Panc1 (cell line): ENCODE measurements around the gene TM9SF4. TPM values are rescaled to one million over a fixed set of nuclear protein-coding genes. Genes with fewer than 3 reads are reported as not detected.

ENCODE experiments used
- ATAC-seq: fragments of 200-7000 bp; cut with Tn5 transposase; 2 replicates; pipeline ENCODE4 v1.9.1; 2020; ENCODE audit warnings: mild to moderate bottlenecking, moderate library complexity
- BruUV-seq: library from RNA; stranded (reverse); fragments of 400-500 nt; replicated peaks from 2 replicates; lab custom pipeline; 2021; lab: Mats Ljungman, UMichigan
- CTCF ChIA-PET: fragments of 300-600 bp; sonication (Branson Sonifier 250); formaldehyde crosslinking; loops from one replicate; lab custom pipeline; 2022; ENCODE audit warnings: antibody characterized with exemption; lab: Charles Lee
- POLR2A ChIA-PET: fragments of 300-600 bp; sonication (Branson Sonifier 250); formaldehyde crosslinking; loops from one replicate; lab custom pipeline; 2022; ENCODE audit warnings: antibody characterized with exemption; lab: Charles Lee
- DNase-seq: peaks from one replicate; pipeline ENCODE4 v3.0.0-alpha.2; 2010; ENCODE audit warnings: low read depth, low spot score
- H3K27ac ChIP-seq: 2 replicates; pipeline ENCODE4 v1.5.1; 2011; ENCODE audit warnings: mild to moderate bottlenecking, low read length, inconsistent platforms
- H3K27me3 ChIP-seq: fragments of 200-500 bp; sonication (Bioruptor generic); 2 replicates; pipeline ENCODE4 v1.6.0; 2014; ENCODE audit warnings: low read length, inconsistent platforms; ENCODE audit not compliant: control insufficient read depth, insufficient read depth
- H3K36me3 ChIP-seq: fragments of 200-500 bp; sonication (Bioruptor generic); 2 replicates; pipeline ENCODE4 v1.5.1; 2014; ENCODE audit warnings: inconsistent platforms, mild to moderate bottlenecking, low read length, moderate library complexity; ENCODE audit not compliant: control insufficient read depth, insufficient read depth
- H3K4me1 ChIP-seq: 2 replicates; pipeline ENCODE4 v1.5.1; 2011; ENCODE audit warnings: inconsistent platforms, mild to moderate bottlenecking, low read length, moderate library complexity; ENCODE audit not compliant: control insufficient read depth, insufficient read depth
- H3K4me3 ChIP-seq, 2 experiments: 2 replicates each; pipeline ENCODE4 v1.5.1; 2011 to 2012; ENCODE audit warnings: low read depth in 2 of 2, low read length in 2 of 2, mild to moderate bottlenecking in 2 of 2, inconsistent platforms in 1 of 2, moderate library complexity in 1 of 2
- H3K9me3 ChIP-seq: fragments of 200-500 bp; sonication (Bioruptor generic); 2 replicates; pipeline ENCODE4 v1.5.1; 2014; ENCODE audit warnings: low read depth, mild to moderate bottlenecking, inconsistent platforms, low read length, moderate library complexity; ENCODE audit not compliant: control insufficient read depth, insufficient read depth
- POLR2AphosphoS5 ChIP-seq: IDR thresholded peaks from 2 replicates; pipeline ENCODE4 v1.6.1; 2012; ENCODE audit warnings: mild to moderate bottlenecking, low read depth, low read length, moderate library complexity
- SIN3A ChIP-seq: IDR thresholded peaks from 2 replicates; pipeline ENCODE4 v1.6.1; 2012; ENCODE audit warnings: low read depth, mild to moderate bottlenecking, low read length, moderate library complexity, borderline replicate concordance; ENCODE audit not compliant: insufficient read depth
- TCF7L2 ChIP-seq: IDR thresholded peaks from 2 replicates; pipeline ENCODE4 v1.6.1; 2011; ENCODE audit warnings: mild to moderate bottlenecking, low read depth, low read length, inconsistent platforms
- in situ Hi-C: cut with HindIII; loops from 2 replicates; pipeline ENCODE4 v1.10.0; 2016; ENCODE audit warnings: low sequenced_read_pairs, low pct_unique_long_range_greater_than_20kb
- intact Hi-C: fragments of 100-400 bp; cut with micrococcal nuclease; formaldehyde crosslinking; loops from one replicate; pipeline ENCODE4 v1.10.0; 2022; ENCODE audit not compliant: unreplicated experiment
- total RNA-seq: library from RNA; stranded (reverse); gene quantifications from one replicate; pipeline ENCODE4 v1.2.1, GENCODE V29; 2021; ENCODE audit not compliant: unreplicated experiment
- TF ChIP-seq, protein P1 (sequence below), 2 experiments: IDR thresholded peaks; 2 replicates each; pipeline ENCODE4 v1.6.1; 2011 to 2012; ENCODE audit warnings: low read depth in 2 of 2, control low read depth in 1 of 2, low read length in 1 of 2, mild to moderate bottlenecking in 1 of 2, moderate library complexity in 1 of 2; ENCODE audit not compliant: insufficient read depth in 1 of 2
- TF ChIP-seq, protein P2 (sequence below): fragments of 450-650 bp; IDR thresholded peaks from 2 replicates; pipeline ENCODE4 v1.5.1; 2017; ENCODE audit warnings: mild to moderate bottlenecking

The TM9SF4 gene
- total RNA-seq, 1 experiment from 2014 or later: 180 TPM

DNA sequence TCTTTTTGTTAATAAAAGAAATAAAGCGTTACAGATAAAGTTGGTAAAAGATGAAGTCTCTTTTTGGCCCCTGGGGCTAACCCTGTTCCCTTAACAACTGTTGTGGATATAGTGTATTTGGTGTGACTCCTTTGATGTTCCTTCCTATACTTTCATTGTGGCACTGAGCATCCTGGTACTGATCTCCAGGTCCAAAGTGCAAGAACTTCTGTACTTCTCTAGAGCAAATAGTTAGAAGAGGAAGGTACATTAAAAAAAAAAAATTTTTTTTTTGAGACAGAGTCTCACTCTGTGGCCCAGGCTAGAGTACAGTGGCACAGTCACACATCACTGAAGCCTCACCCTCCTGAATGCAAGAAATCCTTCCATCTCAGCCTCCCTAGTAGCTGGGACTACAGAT is 104.4 kb downstream of the TM9SF4 start:
- H3K36me3 ChIP-seq: peaks cover 11% of the 10 kb centered on the region
- in situ Hi-C loops: loop anchor here (10.0 kb wide), 1 partner anchor 169 kb away; no protein-coding TSS in a partner anchor
- H3K4me3 ChIP-seq: no peak overlapping the region
- CTCF ChIA-PET: interaction anchor here (0.5 to 0.6 kb wide), 2 partner anchors 208 to 511 kb away, joined by 3 to 4 read pairs; no protein-coding TSS in a partner anchor
- DNase-seq (no peak), ATAC-seq (no peak)
- H3K27ac ChIP-seq: no peak overlapping the region
- peaks cover 7% of the 10 kb centered on the region for H3K4me1 ChIP-seq
- TF ChIP-seq SIN3A: no peak
- TF ChIP-seq TCF7L2: no peak
- TF ChIP-seq, protein P1, sequence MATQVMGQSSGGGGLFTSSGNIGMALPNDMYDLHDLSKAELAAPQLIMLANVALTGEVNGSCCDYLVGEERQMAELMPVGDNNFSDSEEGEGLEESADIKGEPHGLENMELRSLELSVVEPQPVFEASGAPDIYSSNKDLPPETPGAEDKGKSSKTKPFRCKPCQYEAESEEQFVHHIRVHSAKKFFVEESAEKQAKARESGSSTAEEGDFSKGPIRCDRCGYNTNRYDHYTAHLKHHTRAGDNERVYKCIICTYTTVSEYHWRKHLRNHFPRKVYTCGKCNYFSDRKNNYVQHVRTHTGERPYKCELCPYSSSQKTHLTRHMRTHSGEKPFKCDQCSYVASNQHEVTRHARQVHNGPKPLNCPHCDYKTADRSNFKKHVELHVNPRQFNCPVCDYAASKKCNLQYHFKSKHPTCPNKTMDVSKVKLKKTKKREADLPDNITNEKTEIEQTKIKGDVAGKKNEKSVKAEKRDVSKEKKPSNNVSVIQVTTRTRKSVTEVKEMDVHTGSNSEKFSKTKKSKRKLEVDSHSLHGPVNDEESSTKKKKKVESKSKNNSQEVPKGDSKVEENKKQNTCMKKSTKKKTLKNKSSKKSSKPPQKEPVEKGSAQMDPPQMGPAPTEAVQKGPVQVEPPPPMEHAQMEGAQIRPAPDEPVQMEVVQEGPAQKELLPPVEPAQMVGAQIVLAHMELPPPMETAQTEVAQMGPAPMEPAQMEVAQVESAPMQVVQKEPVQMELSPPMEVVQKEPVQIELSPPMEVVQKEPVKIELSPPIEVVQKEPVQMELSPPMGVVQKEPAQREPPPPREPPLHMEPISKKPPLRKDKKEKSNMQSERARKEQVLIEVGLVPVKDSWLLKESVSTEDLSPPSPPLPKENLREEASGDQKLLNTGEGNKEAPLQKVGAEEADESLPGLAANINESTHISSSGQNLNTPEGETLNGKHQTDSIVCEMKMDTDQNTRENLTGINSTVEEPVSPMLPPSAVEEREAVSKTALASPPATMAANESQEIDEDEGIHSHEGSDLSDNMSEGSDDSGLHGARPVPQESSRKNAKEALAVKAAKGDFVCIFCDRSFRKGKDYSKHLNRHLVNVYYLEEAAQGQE (IDR thresholded peaks at IDR 0.05; ENCODE audit: insufficient read depth in 1 of 2, low read depth in 2 of 2, low read length in 1 of 2): no peak
- TF ChIP-seq, protein P2, sequence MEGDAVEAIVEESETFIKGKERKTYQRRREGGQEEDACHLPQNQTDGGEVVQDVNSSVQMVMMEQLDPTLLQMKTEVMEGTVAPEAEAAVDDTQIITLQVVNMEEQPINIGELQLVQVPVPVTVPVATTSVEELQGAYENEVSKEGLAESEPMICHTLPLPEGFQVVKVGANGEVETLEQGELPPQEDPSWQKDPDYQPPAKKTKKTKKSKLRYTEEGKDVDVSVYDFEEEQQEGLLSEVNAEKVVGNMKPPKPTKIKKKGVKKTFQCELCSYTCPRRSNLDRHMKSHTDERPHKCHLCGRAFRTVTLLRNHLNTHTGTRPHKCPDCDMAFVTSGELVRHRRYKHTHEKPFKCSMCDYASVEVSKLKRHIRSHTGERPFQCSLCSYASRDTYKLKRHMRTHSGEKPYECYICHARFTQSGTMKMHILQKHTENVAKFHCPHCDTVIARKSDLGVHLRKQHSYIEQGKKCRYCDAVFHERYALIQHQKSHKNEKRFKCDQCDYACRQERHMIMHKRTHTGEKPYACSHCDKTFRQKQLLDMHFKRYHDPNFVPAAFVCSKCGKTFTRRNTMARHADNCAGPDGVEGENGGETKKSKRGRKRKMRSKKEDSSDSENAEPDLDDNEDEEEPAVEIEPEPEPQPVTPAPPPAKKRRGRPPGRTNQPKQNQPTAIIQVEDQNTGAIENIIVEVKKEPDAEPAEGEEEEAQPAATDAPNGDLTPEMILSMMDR: no peak
- no peak for TF ChIP-seq POLR2AphosphoS5
- POLR2A ChIA-PET: no interaction called here
- H3K9me3 ChIP-seq: no peaks in the 10 kb centered on the region
- no TSS peak for BruUV-seq
- H3K27me3 ChIP-seq: no peaks in the 10 kb centered on the region
- intact Hi-C loops: no loop called here

DNA sequence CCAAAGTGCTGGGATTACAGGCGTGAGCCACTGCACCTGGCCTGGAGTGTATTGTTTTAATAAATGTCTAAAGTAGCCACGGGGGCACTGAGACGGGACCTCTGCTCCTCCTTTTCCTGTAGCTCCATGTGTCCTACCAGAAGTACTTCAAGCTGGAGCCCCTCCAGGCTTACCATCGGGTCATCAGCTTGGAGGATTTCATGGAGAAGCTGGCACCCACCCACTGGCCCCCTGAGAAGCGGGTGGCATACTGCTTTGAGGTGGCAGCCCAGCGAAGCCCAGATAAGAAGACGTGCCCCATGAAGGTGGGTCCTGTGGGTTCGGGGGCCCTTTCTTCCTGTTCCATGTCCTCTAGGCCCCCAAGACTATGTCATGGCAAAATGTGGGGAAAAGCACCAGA is 105.6 kb downstream of the TM9SF4 start:
- Histone ChIP-seq H3K36me3 (peaks cover 14% of the 10 kb centered on the region), H3K27ac (no peak overlapping the region), H3K4me3 (no peak overlapping the region), H3K9me3 (no peaks in the 10 kb centered on the region), H3K27me3 (no peaks in the 10 kb centered on the region), H3K4me1 (no peaks in the 10 kb centered on the region)
- BruUV-seq: no TSS peak
- intact Hi-C loops: no loop called here
- ChIA-PET POLR2A (interaction anchor here (1.5 kb wide), 1 partner anchor 9 kb away, joined by 4 read pairs; no protein-coding TSS in a partner anchor), CTCF (no interaction called here)
- no peak for DNase-seq
- TF ChIP-seq, protein P1 (IDR thresholded peaks at IDR 0.05; ENCODE audit: insufficient read depth in 1 of 2, low read depth in 2 of 2, low read length in 1 of 2): no peak
- TF ChIP-seq, protein P2: no peak
- TF ChIP-seq TCF7L2 (no peak), POLR2AphosphoS5 (no peak), SIN3A (no peak)
- ATAC-seq: no peak
- in situ Hi-C loops: loop anchor here (10.0 kb wide), 1 partner anchor 170 kb away; no protein-coding TSS in a partner anchor
